ENCODE data around the gene HBD.

DNA sequence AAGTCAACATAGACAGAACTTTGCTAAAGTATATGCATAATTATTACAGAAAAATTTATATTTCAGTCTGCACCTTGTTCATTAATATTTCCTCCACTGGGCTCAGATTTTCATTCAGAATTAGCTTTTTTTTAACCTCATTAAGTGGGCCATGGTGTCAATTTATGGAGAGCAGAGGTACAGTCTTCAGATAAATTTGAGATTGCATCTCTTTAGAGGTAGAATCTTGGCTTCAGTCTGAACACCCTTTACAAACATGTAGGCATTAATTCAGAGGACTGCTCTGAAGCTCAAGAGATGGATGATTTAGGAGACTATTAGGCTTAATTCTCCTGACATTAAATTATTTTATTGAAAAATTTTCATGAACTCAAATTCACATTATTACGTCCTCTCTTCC lies 4.0 kb downstream of the HBD start:
- no peak for TF ChIP-seq POLR2A (IDR thresholded peaks at IDR 0.05)
- no peak for TF ChIP-seq CTCF (IDR thresholded peaks at IDR 0.05)

Data from tibial nerve (tissue), 3 donors.